Fibroblast of gingiva (primary cell): Measurements from ENCODE around the gene DYRK1B.
"Not testable (repeated sequence)": the region's sequence is repeated elsewhere in the genome, so short reads cannot be mapped to it uniquely, and the experiment has no call there.

ENCODE experiments used
- DNase-seq: peaks from one replicate; pipeline ENCODE4 v3.0.0-alpha.2; 2011; ENCODE audit warnings: low read depth

DYRK1B gene

DNA sequence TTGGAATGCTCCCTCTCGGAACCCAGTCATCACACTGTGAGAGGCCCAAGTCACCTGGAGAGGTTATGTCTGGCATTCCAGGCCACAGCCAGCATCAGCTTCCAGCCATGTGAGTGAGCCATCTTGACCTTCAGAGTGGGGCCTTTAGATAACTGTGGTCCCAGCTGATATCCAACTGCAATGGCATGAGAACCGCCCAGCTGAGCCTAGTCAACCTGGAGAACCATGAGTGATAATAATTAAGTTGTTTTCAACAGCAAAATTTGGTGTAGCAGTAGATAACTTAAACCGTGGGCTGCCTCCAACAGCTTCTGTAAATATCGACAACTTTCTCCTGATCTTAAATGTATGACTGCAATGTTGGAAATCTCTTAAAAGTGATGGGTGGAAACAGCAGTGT is 24.6 kb downstream of the DYRK1B start:
- no peak for DNase-seq

DNA sequence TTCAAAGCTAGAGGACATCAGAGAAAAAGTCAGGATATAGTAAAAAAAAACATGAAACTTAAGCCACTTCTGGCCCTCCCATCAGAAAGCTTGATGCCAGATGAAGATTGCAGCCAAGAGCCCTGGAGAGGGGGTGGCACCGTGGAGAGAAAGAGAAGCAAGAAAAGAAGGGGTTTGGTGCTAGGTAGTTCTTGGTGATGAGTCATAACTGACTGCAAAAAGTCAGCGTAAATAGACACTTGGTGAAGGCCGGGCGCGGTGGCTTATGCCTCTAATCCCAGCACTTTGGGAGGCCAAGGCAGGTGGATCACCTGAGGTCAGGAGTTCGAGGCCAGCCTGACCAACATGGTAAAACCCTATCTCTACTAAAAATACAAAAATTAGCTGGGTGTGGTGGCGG is 25.3 kb downstream of the DYRK1B start:
- DNase-seq, result not testable (repeated sequence)

DNA sequence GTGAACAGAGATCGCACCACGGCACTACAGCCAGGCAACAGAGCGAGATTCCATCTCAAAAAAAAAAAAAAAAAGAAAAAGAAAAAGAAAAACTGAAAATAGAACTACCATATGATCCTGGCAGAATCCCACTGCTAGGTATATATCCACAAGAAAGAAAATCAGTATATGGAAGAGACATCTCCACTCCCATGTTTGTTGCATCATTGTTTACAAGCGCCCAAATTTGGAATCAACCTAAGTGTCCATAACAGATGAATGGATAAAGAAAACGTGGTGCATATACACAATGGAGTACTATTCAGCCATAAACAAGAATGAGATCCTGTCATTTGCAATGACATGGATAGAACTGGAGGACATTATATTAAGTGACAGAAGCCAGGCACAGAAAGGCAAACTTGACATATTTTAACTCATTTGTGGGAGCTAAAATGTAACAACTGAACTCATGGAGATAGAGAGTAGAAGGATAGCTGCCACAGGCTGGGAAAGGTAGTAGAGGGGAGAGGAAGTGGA is 26.1 kb downstream of the DYRK1B start:
- DNase-seq, result no peak

DNA sequence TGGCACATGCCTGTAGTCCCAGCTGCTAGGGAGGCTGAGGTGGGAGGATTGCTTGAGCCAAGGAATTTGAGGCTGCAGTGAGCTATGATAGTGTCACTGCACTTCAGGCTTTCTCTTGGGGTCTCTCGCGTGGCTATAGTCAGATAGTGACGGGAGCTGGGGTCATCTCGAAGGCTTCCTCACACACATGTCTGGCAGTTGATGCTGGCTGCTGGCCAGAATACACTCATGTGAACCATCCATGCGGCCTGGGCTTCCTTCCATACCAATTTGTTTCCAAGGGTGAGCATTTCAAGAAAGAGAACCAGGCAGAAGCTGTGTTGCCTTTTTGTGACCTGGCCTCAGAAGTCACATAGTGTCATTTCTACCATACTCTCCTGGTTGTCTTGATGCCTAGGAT is 28.9 kb downstream of the DYRK1B start:
- no peak for DNase-seq

DNA sequence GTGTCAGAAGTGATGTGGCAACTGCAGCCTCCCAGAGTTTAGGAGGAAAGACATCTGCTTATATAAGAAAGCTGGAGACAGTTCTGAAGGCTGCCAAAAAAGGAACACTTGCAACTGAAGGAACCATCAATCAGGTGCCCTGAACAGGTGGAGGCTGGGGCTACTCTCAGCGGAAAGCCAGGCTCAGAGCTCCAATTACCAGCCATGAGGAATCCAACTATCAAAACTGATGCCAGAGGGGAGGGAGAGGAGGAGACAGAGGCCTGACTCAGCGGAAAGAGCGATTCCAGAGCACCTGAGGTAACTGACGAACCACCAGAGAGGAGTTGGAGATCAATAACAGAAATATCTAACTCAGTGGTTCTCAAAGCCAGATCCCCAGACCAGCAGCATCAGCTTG is 31.0 kb downstream of the DYRK1B start:
- DNase-seq, result no peak

DNA sequence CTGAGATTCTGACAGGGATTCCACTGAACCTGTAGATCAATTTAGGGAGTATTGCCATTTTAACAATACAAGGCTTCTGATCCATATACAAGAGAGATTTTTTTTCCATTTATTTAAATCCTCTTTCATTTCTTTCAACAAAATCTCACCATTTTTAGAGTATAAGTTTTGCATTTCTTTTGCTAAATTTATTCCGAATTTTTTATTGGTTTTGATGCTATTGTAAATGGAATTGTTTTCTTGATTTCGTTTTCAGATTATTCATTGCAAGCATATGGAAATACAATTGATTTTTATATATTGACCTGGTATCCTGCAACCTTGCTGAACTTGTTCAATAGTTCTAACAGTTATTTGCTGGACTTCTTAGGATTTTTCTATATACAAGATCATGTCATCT is 36.9 kb downstream of the DYRK1B start:
- no peak for DNase-seq

DNA sequence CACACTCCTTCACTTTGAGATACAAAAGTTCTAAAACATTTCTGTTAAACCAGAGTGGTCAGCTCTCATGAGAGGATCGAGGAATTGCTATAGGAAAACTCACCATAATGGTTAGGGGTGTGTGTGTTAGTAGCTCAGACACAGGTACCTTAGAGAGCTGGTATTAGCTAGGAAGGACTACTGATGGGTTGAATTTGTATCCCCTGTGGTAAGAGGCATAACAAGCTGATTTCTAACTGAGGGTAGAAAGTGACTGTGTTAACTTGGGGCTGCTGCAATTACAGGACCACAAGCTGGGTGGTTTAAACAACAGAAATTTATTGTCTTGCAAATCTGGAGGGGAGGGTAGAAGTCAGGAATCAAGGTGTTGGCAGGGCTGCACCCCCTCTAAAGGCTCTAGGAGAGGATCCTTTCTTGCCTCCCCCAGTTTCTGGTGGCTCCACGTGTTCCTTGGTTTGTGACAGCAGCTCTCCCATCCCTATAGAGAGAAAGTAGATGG is 37.9 kb downstream of the DYRK1B start:
- no peak for DNase-seq

DNA sequence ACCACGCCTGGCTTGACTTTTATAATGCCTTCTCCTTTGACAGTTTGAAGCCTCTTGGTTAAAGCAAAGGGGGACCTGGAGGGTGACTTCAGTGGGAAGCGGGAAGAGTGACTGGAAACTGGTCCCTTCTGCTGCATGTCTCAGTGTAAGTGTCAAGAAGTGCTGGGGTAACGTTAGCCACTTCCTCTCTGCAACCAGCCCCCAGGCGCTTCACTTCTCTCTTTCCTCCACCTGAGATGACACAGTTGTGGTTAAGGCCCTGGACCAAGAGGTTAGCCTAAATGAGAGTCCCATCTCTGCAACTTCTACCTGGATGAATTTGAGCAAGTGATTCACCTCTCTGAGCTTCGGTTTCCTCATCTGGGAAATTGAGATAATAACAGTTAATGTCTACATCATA is 39.0 kb downstream of the DYRK1B start:
- DNase-seq, result no peak

DNA sequence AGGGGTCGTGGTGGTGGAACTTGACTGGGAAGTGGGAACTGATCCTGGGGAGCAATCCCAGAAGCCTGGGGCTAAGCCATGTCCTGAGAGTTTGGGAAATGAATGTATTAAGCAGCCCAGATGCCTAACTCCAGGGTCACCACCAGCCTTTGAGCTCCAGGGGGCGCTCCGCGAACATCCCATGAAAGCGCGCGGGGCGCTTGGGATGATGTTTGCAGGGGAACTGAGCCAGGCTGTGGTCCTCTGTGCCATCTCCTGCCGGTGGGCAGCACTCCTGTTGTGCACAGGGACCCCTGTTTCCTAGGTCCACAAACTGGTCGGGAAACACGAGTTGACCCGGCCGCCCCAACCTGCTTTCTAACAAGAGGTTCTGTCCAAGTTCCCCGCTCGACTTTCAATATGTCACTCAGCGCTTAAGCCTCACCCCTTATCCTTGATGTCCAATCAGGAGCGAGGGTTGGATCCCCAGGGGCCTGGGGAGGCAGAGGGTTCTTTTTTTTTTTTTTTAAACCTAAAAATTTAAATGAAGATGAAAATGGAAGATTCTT is 40.9 kb downstream of the DYRK1B start:
- DNase-seq, result peak; percentile 79

DNA sequence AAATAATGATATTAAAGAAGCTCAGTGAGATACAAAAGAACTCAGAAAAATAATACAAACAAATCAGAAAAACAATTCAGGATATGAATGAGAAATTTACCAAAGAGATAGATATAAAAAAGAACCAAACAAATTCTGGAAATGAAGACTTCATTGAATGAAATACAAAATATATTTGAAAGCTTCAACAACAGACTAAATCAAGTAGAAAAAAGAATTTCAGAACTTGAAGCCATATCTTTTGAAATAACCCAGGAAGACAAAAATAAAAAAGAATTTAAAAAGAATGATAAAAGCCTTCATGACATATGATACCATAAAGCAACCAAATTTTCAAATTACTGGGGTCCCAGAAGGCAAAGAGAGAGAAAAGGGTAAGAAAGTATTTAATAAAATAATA is 45.7 kb downstream of the DYRK1B start:
- DNase-seq, result no peak

DNA sequence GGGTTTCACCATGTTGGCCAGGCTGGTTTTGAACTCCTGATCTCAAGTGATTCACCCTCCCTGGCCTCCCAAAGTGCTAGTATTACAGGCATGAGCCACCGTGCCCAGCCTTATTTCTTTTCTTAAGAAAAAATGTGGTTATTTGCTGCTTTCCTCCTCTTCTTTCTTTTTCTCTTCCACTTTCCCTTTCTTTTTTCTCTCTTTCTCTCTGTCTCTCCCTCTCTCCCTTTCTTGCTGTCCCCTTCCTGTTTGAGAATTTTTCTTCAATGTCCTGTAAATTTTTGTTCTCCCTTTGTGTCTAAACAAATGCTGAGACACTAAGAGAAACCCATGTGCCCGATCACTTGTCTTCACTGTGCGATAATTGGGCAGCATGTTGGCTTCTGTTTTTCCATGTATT is 53.1 kb downstream of the DYRK1B start:
- DNase-seq, result no peak

DNA sequence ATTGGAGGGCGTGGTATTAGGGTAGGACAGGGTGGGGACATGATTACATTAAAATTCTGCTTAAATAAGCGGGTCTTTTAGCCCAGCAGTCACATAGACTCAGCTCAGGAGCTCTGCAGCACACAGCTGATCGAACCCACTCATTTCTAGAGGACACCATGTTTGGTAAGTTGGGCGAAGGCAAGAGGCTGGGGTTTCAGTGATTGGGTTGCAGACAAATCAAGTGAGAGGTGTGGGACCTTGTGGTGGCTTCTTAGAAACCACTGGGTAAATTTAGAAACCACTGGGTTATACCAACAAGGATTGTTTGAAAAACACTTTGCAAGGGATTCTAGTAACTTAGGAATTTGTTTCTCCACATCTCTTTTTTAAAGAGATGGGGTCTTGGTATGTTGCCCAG is 55.2 kb downstream of the DYRK1B start, which contains the start of gene LEUTX:
Gene LEUTX, plus strand, starts transcription at position 92 of the 400 bp plus-strand sequence. Its CDS starts 67 bp downstream, at position 159.
- DNase-seq, result no peak
